HG03196 (cell line): Measurements from ENCODE around the gene SLC35B1.
"Not testable (repeated sequence)": the region's sequence is repeated elsewhere in the genome, so short reads cannot be mapped to it uniquely, and the experiment has no call there.

Source experiments
- ATAC-seq: cut with Tn5 transposase; IDR thresholded peaks from one replicate; pipeline ENCODE4 v1.9.1; 2021; ENCODE audit not compliant: unreplicated experiment

SLC35B1 gene

GRCh38 chr17:49734515-49735490 lies 27.0 kb upstream of the SLC35B1 start:
- ATAC-seq: no peak

GRCh38 chr17:49731435-49731831 lies 23.7 kb upstream of the SLC35B1 start:
- ATAC-seq: no peak

GRCh38 chr17:49730785-49731434 lies 23.1 kb upstream of the SLC35B1 start:
- no peak for ATAC-seq

- no peak for ATAC-seq
These were observed 22.5 kb upstream of the SLC35B1 start for GRCh38 chr17:49730078-49730784.

GRCh38 chr17:49729069-49729468 lies 21.3 kb upstream of the SLC35B1 start:
- ATAC-seq: no peak

- ATAC-seq: no peak
These were observed 20.7 kb upstream of the SLC35B1 start for GRCh38 chr17:49728425-49728824.

GRCh38 chr17:49727380-49727779 lies 19.6 kb upstream of the SLC35B1 start:
- no peak for ATAC-seq

GRCh38 chr17:49725452-49726130 lies 17.8 kb upstream of the SLC35B1 start:
- ATAC-seq: no peak

GRCh38 chr17:49724552-49724951 lies 16.8 kb upstream of the SLC35B1 start:
- not testable (repeated sequence) for ATAC-seq

- ATAC-seq: no peak
These were observed 15.7 kb upstream of the SLC35B1 start for GRCh38 chr17:49723423-49723822.

GRCh38 chr17:49722066-49722465 lies 14.3 kb upstream of the SLC35B1 start:
- no peak for ATAC-seq

GRCh38 chr17:49717371-49717861 lies 9.7 kb upstream of the SLC35B1 start:
- ATAC-seq: no peak

- no peak for ATAC-seq
These were observed 9.1 kb upstream of the SLC35B1 start for GRCh38 chr17:49716668-49717364.

GRCh38 chr17:49715717-49716279 lies 8.0 kb upstream of the SLC35B1 start:
- no peak for ATAC-seq

GRCh38 chr17:49715216-49715615 lies 7.5 kb upstream of the SLC35B1 start:
- ATAC-seq: no peak

GRCh38 chr17:49708515-49709183 lies 885 bp upstream of the SLC35B1 start:
- ATAC-seq: no peak

- no peak for ATAC-seq
These were observed 537 bp downstream of the SLC35B1 start for GRCh38 chr17:49707246-49707607.

- no peak for ATAC-seq
These were observed 2.5 kb downstream of the SLC35B1 start for GRCh38 chr17:49705254-49705653.

- ATAC-seq: no peak
These were observed 4.0 kb downstream of the SLC35B1 start for GRCh38 chr17:49703557-49704277.
